Type B pancreatic cell (in vitro differentiated cells): Measurements from ENCODE around the gene GAPDHS. TPM values are rescaled to one million over a fixed set of nuclear protein-coding genes. Genes with fewer than 3 reads are reported as not detected.

Experiments
- DNase-seq: peaks from one replicate; pipeline ENCODE4 v3.0.0; 2021; ENCODE audit warnings: mixed read lengths; ENCODE audit not compliant: unreplicated experiment; ENCODE audit errors: extremely low spot score
- H3K27ac Mint-ChIP-seq: 2 replicates; pipeline ENCODE4 v1.8.0; 2021; ENCODE audit warnings: mild to moderate bottlenecking, mixed read lengths
- H3K27me3 Mint-ChIP-seq: 2 replicates; pipeline ENCODE4 v1.8.0; 2021; ENCODE audit warnings: mixed read lengths
- H3K36me3 Mint-ChIP-seq: 2 replicates; pipeline ENCODE4 v1.8.0; 2021; ENCODE audit warnings: mixed read lengths
- H3K4me1 Mint-ChIP-seq: one replicate; pipeline ENCODE4 v1.8.0; 2021; ENCODE audit warnings: mixed read lengths; ENCODE audit not compliant: unreplicated experiment
- H3K4me3 Mint-ChIP-seq: 2 replicates; pipeline ENCODE4 v1.8.0; 2021; ENCODE audit warnings: mild to moderate bottlenecking, mixed read lengths
- H3K9me3 Mint-ChIP-seq: 2 replicates; pipeline ENCODE4 v1.8.0; 2021; ENCODE audit warnings: mixed read lengths
- long read RNA-seq: library from polyadenylated mRNA; unstranded; transcript quantifications from one replicate; pipeline ENCODE4 v2.0.0, GENCODE V29; 2020
- total RNA-seq: library from RNA; stranded (reverse); gene quantifications from 2 replicates; pipeline ENCODE4 v1.2.1, GENCODE V29; 2021; ENCODE audit warnings: low replicate concordance
- TF ChIP-seq, protein P1 (sequence below): fragments of 200-600 bp; sonication (generic); conservative IDR thresholded peaks from 2 replicates; pipeline ENCODE4 v1.5.0; 2021; ENCODE audit warnings: antibody characterized with exemption, mild to moderate bottlenecking

The GAPDHS gene
- total RNA-seq, result not detected in 2 replicates
- long read RNA-seq, result 0 reads

DNA sequence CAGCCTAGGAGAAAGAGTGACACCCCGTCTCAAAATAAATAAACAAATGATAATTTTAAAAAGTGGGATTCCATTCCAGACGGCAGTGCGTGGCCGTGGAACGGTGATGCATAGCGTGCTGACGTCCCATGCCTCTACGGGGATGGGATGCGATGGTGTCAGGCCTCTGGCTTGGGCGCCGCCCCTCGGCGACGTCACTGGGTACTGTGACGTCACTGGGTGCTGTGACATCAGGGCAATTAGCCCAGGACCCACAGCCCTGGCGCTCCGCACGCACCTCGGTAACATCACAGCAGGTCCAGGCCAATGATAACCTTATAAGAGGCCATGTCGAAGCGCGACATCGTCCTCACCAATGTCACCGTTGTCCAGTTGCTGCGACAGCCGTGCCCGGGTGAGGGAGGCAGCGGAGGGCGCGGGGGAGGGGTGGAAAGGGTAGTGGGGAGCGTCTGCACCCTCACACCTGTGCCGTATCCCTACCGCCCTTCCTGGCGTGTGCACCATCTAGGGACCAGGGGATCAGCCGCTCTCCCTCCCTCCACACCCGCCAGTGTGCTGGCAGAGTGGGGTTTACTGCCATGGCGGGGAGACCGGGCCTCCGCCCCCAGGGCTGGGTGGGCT is at the start of gene GAPDHS:
Gene GAPDHS, plus strand, starts transcription at position 256 of the 621 bp plus-strand sequence. Its CDS starts 72 bp downstream, at position 328.
- no peaks in the 10 kb centered on the region for H3K4me1 Mint-ChIP-seq
- no peak within 1 kb of the TSS for H3K27ac Mint-ChIP-seq
- H3K9me3 Mint-ChIP-seq, result no peaks in the 10 kb centered on the region
- H3K4me3 Mint-ChIP-seq, result no peak within 1 kb of the TSS
- DNase-seq, result no peak
- H3K36me3 Mint-ChIP-seq, result no peaks in the 10 kb centered on the region
- peaks cover 10% of the 10 kb centered on the region for H3K27me3 Mint-ChIP-seq
- TF ChIP-seq, protein P1, sequence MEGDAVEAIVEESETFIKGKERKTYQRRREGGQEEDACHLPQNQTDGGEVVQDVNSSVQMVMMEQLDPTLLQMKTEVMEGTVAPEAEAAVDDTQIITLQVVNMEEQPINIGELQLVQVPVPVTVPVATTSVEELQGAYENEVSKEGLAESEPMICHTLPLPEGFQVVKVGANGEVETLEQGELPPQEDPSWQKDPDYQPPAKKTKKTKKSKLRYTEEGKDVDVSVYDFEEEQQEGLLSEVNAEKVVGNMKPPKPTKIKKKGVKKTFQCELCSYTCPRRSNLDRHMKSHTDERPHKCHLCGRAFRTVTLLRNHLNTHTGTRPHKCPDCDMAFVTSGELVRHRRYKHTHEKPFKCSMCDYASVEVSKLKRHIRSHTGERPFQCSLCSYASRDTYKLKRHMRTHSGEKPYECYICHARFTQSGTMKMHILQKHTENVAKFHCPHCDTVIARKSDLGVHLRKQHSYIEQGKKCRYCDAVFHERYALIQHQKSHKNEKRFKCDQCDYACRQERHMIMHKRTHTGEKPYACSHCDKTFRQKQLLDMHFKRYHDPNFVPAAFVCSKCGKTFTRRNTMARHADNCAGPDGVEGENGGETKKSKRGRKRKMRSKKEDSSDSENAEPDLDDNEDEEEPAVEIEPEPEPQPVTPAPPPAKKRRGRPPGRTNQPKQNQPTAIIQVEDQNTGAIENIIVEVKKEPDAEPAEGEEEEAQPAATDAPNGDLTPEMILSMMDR, result no peak

DNA sequence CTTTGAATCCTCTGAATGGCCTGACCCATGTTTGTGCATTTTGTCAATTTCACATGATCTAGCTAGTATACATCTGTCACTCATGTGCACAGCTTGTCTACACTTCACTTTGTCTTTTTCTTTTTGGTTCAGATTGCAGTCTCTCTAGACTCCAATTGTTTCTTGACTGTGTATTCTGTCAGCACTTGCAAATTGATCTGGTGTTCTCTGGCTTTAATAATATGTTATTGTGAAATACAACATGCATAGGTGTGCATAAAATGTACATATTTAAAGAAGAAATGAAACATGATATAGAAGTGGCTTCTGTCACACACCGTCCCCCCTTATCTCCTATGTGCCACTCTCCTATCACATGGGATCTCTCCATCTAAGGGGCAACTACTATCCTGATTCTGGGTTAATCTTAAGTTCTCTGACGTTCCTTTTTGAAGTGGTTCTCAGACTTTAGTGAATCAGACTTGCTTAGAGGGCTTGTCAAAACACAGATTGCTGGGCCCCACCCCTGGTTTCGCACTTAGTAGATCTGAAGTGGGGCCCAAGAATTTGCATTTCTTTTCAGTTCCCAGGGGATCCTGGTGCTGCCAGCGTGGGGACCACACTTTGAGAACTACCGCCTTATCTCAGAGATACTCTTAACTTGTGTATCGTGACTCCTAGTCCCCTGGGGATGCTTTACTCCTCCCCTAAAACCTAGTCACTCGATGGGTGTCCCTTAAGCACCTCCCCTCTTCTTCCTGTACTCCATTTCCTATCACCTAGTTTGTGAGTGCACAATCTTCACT is 48.8 kb upstream of the GAPDHS start:
- Mint-ChIP-seq H3K27ac (no peak overlapping the region), H3K36me3 (no peaks in the 10 kb centered on the region), H3K27me3 (peaks cover 10% of the 10 kb centered on the region), H3K9me3 (no peaks in the 10 kb centered on the region), H3K4me3 (no peak overlapping the region), H3K4me1 (no peaks in the 10 kb centered on the region)
- TF ChIP-seq, protein P1, result no peak
- no peak for DNase-seq

DNA sequence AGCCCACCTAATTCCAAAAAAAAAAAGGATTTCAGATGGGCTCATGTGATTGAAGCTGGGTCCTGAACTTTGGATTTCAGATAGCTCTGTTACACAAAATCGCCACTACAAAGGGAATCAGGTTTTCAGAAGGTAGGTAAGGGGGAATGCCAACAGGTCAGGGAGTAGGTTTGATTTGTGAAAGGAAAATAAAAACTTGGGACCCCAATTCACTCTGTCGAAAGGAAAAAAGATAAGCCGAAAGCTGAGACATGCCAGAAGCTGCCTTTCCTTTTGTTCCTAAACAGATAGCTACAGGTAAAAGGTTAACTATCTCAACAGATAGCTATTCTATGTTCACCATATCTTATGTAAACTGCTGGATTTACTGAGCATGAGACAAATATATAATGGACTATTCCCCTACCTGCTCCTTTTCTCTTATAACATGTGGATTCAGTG is 47.0 kb upstream of the GAPDHS start:
- TF ChIP-seq, protein P1, result no peak
- Mint-ChIP-seq H3K4me3 (no peak overlapping the region), H3K9me3 (no peaks in the 10 kb centered on the region), H3K27ac (no peak overlapping the region), H3K27me3 (peaks cover 19% of the 10 kb centered on the region), H3K36me3 (no peaks in the 10 kb centered on the region), H3K4me1 (no peaks in the 10 kb centered on the region)
- DNase-seq, result no peak

DNA sequence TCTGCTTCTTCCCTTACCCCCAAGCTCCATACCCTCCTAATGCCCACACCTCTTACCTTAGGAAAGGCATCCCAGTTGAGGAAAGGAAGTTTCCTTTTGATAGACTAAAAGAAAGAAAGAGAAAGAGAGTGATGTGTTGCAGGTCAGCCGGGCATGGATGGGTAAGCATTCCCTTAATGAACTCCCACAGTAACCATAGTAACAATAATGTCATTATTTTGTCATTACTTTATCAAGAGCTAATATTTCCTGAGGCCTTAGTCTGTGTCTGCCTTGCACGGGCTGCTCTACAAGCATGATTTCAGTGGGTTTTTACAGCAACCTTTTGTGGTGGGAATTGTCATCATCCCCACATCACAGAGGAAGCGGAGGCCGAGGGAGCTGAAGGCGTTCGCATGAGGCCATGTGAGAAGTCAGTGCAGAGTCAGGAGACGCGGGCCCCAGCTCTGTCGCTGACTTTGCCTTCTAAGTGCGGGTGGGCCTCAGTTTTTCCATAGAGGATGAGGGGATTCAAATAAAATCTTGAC is 45.5 kb upstream of the GAPDHS start:
- H3K27me3 Mint-ChIP-seq, result peaks cover 25% of the 10 kb centered on the region
- TF ChIP-seq, protein P1, result no peak
- H3K36me3 Mint-ChIP-seq, result no peaks in the 10 kb centered on the region

DNA sequence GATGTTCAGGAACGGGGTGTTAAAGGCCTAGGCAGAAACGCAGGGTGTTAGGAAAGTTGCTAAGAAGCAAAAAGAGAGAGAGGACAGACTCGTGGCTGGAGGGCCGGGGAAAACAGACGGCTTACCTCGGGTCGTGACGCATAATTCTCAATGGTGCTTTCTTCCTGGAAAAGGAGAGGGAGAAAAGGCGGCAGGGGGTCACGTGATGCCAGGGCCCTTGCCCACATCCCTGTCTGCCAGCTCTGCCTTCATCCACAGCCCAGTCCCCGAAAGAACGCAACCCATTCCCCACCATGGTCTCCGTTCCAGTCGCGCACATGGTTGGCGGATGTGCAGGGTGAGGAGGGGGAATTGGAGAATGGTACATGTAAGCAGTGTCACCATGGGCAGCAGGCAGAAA is 44.6 kb upstream of the GAPDHS start:
- no peak for DNase-seq
- peaks cover 26% of the 10 kb centered on the region for H3K27me3 Mint-ChIP-seq
- no peaks in the 10 kb centered on the region for H3K4me1 Mint-ChIP-seq
- no peak overlapping the region for H3K4me3 Mint-ChIP-seq
- no peaks in the 10 kb centered on the region for H3K9me3 Mint-ChIP-seq
- TF ChIP-seq, protein P1, result no peak
- peak overlapping the region; percentile 51 for H3K27ac Mint-ChIP-seq
- no peaks in the 10 kb centered on the region for H3K36me3 Mint-ChIP-seq

More for the DNA sequence above, 45.5 kb upstream of the GAPDHS start:
- no peaks in the 10 kb centered on the region for H3K9me3 Mint-ChIP-seq
- no peaks in the 10 kb centered on the region for H3K4me1 Mint-ChIP-seq
- DNase-seq, result no peak
- no peak overlapping the region for H3K4me3 Mint-ChIP-seq
- H3K27ac Mint-ChIP-seq, result no peak overlapping the region
